Progenitor cell of endocrine pancreas (in vitro differentiated cells): ENCODE data around the gene WBP2. TPM values are rescaled to one million over a fixed set of nuclear protein-coding genes. Genes with fewer than 3 reads are reported as not detected.
A peak's percentile ranks its signal among the peaks of the same experiment; 100 is the strongest.
"Not testable (repeated sequence)": the region's sequence is repeated elsewhere in the genome, so short reads cannot be mapped to it uniquely, and the experiment has no call there.

ENCODE experiments used
- DNase-seq: peaks from one replicate; pipeline ENCODE4 v3.0.0; 2021; ENCODE audit warnings: low spot score; ENCODE audit not compliant: unreplicated experiment
- H3K27ac Mint-ChIP-seq: 2 replicates; pipeline ENCODE4 v1.8.0; 2021; ENCODE audit warnings: mild to moderate bottlenecking, moderate library complexity, mixed read lengths
- H3K27me3 Mint-ChIP-seq: 2 replicates; pipeline ENCODE4 v1.8.0; 2021; ENCODE audit warnings: mixed read lengths
- H3K36me3 Mint-ChIP-seq: 2 replicates; pipeline ENCODE4 v1.8.0; 2022; ENCODE audit warnings: mixed read lengths; ENCODE audit not compliant: insufficient read depth
- H3K4me1 Mint-ChIP-seq: 2 replicates; pipeline ENCODE4 v1.8.0; 2021; ENCODE audit warnings: low read depth, mixed read lengths
- H3K4me3 Mint-ChIP-seq: 2 replicates; pipeline ENCODE4 v1.8.0; 2021; ENCODE audit warnings: low read depth, mild to moderate bottlenecking, moderate library complexity, mixed read lengths
- H3K9me3 Mint-ChIP-seq: 2 replicates; pipeline ENCODE4 v1.8.0; 2021; ENCODE audit warnings: low read depth, mixed read lengths
- total RNA-seq: library from RNA; stranded (reverse); gene quantifications from 2 replicates; pipeline ENCODE4 v1.2.1, GENCODE V29; 2021
- TF ChIP-seq, protein P1 (sequence below): fragments of 200-600 bp; sonication (generic); IDR thresholded peaks from one replicate; pipeline ENCODE4 v1.5.0; 2021; ENCODE audit warnings: antibody characterized with exemption, mild to moderate bottlenecking; ENCODE audit not compliant: unreplicated experiment

Gene WBP2
- total RNA-seq, 1 donor from 2014 or later = 47.9 TPM

DNA sequence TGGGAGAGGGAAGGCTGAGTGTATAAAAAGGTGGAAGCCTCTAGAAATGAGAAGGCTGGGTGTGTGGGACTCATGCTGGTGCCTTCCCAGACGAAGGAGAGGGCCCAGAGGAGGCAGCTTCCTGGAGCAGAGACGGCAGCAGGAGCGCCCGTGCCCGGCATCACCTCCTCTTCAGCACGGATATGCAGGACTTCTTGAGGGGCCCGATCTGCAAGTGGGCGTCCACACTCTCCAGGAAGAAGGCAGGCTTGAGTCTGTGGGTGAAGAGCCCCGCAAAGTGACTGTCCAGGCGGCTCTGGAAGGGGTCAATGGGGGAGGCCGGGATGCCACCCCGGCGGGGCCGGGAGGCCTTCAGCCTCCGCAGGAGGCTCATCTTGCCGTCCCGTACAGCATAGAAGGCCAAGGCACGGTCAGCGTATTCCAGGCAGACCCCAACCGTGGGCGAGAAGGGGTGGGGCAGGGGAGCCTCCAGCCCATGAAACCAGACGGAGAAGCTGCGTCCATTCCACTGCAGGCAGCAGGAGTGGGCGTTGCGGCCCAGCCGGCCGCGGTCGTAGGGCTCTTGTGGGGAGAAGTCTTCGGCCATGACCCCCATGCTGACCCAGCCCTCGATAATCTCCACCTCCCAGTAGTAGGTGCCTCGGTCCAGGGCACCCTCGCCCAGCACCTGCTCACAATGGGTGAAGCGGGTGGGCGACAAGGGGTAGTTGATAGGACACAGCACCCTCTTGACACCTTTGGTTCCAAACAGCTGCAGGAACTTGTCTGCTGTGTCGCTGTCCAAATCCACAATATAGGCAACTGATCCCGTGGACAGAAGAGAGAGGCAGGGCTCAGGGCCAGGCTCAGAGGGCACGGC lies 19.4 kb upstream of the WBP2 start:
- no peak overlapping the region for H3K4me3 Mint-ChIP-seq
- H3K36me3 Mint-ChIP-seq = no peaks in the 10 kb centered on the region
- H3K9me3 Mint-ChIP-seq = no peaks in the 10 kb centered on the region
- peaks cover 30% of the 10 kb centered on the region for H3K27me3 Mint-ChIP-seq
- no peak for DNase-seq
- H3K27ac Mint-ChIP-seq = no peak overlapping the region
- peaks cover 2% of the 10 kb centered on the region for H3K4me1 Mint-ChIP-seq
- TF ChIP-seq, protein P1, sequence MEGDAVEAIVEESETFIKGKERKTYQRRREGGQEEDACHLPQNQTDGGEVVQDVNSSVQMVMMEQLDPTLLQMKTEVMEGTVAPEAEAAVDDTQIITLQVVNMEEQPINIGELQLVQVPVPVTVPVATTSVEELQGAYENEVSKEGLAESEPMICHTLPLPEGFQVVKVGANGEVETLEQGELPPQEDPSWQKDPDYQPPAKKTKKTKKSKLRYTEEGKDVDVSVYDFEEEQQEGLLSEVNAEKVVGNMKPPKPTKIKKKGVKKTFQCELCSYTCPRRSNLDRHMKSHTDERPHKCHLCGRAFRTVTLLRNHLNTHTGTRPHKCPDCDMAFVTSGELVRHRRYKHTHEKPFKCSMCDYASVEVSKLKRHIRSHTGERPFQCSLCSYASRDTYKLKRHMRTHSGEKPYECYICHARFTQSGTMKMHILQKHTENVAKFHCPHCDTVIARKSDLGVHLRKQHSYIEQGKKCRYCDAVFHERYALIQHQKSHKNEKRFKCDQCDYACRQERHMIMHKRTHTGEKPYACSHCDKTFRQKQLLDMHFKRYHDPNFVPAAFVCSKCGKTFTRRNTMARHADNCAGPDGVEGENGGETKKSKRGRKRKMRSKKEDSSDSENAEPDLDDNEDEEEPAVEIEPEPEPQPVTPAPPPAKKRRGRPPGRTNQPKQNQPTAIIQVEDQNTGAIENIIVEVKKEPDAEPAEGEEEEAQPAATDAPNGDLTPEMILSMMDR = no peak

GRCh38 chr17:75873587-75874322 lies 18.6 kb upstream of the WBP2 start:
- Mint-ChIP-seq H3K36me3 (no peaks in the 10 kb centered on the region), H3K4me1 (peaks cover 2% of the 10 kb centered on the region), H3K27ac (no peak overlapping the region), H3K4me3 (no peak overlapping the region), H3K9me3 (no peaks in the 10 kb centered on the region), H3K27me3 (peaks cover 22% of the 10 kb centered on the region)
- no peak for DNase-seq
- TF ChIP-seq, protein P1 = no peak

- no peaks in the 10 kb centered on the region for H3K36me3 Mint-ChIP-seq
- H3K27ac Mint-ChIP-seq = no peak overlapping the region
- H3K4me1 Mint-ChIP-seq = peaks cover 2% of the 10 kb centered on the region
- H3K9me3 Mint-ChIP-seq = no peaks in the 10 kb centered on the region
- peaks cover 17% of the 10 kb centered on the region for H3K27me3 Mint-ChIP-seq
- DNase-seq = no peak
- H3K4me3 Mint-ChIP-seq = no peak overlapping the region
- TF ChIP-seq, protein P1 = no peak
Observed at GRCh38 chr17:75872434-75873351, 17.6 kb upstream of the WBP2 start.

GRCh38 chr17:75870228-75870627 lies 15.1 kb upstream of the WBP2 start:
- not testable (repeated sequence) for H3K27me3 Mint-ChIP-seq, H3K4me3 Mint-ChIP-seq, H3K9me3 Mint-ChIP-seq, H3K4me1 Mint-ChIP-seq, H3K36me3 Mint-ChIP-seq, H3K27ac Mint-ChIP-seq, DNase-seq

DNA sequence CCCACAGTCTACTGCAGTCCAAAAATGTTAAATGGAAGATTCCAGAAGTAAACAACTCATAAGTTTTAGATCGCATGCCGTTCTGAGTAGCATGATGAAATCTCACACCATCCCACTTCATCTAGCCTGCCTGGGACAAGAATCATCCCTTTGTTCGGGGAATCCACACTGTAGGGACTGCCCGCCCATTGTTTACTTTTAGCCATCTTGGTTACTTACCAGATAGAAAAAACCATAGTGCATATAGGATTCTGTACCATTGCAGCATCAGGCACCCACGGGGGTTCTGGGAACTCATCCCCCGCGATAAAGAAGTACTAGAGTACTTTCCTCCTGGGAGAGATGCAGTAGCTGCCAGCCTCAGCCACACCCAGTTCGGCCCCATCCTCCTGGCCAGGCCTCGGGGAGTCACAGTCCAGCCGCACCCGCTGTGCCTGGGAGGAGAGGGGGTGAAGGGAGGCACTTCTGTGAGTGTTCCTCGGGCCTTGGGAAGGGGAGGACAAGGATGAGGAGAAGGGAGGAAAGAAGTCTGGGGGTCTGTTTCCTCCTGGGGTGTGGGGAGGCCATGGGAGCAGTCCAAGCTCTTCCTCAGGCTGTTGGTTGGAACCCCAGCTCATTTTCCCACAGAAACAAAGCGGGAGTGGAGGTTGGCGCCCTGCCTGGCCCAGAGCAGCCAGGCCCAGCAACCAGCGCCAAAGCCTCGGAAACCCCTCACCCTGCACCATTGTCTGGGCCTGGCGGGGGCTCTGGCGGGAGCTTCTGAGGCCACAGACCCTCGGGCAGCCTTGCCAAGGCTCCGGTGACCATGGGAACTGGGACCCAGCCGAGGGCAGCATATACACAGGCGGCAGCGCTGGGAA lies 14.4 kb upstream of the WBP2 start:
- DNase-seq = no peak
- no peaks in the 10 kb centered on the region for H3K4me1 Mint-ChIP-seq
- no peaks in the 10 kb centered on the region for H3K36me3 Mint-ChIP-seq
- H3K4me3 Mint-ChIP-seq = no peak overlapping the region
- TF ChIP-seq, protein P1 = no peak
- H3K9me3 Mint-ChIP-seq = no peaks in the 10 kb centered on the region
- no peaks in the 10 kb centered on the region for H3K27me3 Mint-ChIP-seq
- H3K27ac Mint-ChIP-seq = peak overlapping the region; percentile 34

GRCh38 chr17:75868730-75869281 lies 13.7 kb upstream of the WBP2 start:
- DNase-seq, H3K4me1 Mint-ChIP-seq, H3K27me3 Mint-ChIP-seq, H3K9me3 Mint-ChIP-seq, H3K36me3 Mint-ChIP-seq, H3K4me3 Mint-ChIP-seq: not testable (repeated sequence)
- peak overlapping the region; percentile 34 for H3K27ac Mint-ChIP-seq

- H3K27ac Mint-ChIP-seq = peak overlapping the region; percentile 26
- not testable (repeated sequence) for H3K9me3 Mint-ChIP-seq, H3K27me3 Mint-ChIP-seq, DNase-seq, H3K36me3 Mint-ChIP-seq, H3K4me1 Mint-ChIP-seq, H3K4me3 Mint-ChIP-seq
Observed at GRCh38 chr17:75865404-75866188, 10.5 kb upstream of the WBP2 start.
